HG02852 (cell line): ENCODE data around the gene GRXCR2.
"Not testable (repeated sequence)": the region's sequence is repeated elsewhere in the genome, so short reads cannot be mapped to it uniquely, and the experiment has no call there.

Experiments used
- ATAC-seq: cut with Tn5 transposase; IDR thresholded peaks from one replicate; pipeline ENCODE4 v1.9.1; 2021; ENCODE audit warnings: mild to moderate bottlenecking, moderate library complexity; ENCODE audit not compliant: unreplicated experiment

The GRXCR2 gene, protein sequence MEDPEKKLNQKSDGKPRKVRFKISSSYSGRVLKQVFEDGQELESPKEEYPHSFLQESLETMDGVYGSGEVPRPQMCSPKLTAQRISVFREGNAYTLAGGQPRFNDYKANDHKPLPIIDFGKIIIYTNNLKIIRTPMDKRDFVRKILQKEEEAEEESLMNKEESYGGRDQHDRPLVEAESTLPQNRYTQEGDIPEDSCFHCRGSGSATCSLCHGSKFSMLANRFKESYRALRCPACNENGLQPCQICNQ

DNA sequence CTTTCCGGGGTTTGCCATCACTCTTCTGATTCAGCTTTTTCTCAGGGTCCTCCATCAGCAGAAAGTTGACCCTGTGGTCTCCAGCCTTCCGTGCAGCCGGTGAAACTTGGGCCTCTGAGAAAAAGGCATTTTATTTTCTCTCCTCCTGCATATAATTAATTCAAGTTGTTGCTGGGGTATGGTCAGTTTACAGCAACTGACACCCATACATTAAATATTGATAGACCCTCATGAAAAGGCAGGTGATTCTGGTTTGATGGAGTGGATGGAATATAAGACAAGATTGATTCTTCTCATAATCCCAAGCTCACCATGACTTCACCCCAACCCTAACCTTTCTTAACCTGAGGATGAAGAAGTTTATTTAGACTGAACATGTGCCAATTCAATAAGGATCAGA is at the start of gene GRXCR2:
Gene GRXCR2, minus strand, starts transcription at position 101 of the 400 bp plus-strand sequence. Its CDS starts 46 bp downstream, at position 55.
- ATAC-seq = no peak

DNA sequence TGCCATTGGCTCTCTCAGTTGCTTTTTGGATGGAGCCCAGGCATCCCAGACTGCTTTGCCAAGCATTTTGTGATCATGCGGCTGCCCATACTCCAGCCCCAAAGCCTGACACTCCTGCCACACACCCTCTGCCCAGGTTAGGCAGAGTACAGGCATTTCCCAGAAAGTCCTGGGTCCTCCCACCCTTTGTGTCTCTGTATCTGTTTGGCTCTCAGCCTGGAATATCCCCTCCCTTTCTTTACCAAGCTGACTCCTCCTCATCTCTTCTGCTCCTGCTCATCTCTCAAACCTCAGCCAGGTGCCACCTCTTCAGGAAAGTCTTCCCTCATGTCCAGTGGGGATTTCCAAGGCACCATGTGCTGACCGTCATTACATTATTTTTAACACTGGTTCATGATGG is 49.2 kb upstream of the GRXCR2 start:
- ATAC-seq = no peak

DNA sequence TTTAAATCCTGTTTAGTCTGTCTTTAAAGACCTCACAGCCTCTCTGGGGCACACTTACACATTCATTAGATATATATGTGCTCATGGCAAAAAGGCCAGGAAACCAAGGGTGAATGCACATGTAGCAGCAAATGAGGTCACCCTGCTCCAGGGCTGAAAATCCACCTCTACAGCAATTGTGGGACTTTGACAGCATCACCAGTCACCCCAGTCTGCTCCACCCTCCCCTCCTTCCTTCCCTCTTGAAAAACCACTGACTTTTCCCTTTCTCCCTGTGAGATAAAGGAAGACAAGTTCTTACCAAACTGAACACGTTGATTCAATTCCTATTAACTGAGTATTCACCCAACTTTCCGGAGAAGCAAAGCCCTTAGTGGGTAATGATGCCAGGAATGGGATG is 48.4 kb upstream of the GRXCR2 start:
- ATAC-seq = no peak

DNA sequence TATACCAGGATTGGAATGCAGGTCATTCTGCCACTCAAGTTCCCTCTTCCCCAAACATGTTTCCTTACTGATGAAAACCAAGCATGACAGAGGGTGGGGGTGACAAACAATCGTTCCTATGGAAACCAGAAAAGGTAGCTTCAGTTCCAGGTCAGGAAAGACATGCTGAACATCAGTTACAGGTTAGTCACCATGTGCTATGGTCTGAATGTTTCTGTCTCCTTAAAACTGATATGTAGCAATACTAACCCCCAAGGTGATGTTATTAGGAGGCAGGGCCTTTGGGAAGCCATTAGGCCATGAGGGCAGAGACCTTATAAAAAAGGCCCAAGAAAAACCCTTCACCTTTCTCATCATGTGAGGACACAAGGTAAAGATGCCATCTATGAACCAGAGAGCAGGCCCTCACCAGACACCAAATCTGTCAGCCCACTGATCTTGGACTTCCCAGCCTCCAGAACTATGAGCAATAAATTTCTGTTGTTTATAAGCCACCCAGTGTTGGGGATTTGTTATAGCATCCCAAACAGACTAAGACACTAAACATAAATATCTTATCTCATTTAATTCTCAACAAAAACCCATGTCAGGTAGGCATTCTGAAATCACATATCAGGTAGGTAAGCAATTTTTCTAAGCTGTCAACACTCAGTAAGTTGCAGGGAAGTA is 47.9 kb upstream of the GRXCR2 start:
- ATAC-seq = no peak

DNA sequence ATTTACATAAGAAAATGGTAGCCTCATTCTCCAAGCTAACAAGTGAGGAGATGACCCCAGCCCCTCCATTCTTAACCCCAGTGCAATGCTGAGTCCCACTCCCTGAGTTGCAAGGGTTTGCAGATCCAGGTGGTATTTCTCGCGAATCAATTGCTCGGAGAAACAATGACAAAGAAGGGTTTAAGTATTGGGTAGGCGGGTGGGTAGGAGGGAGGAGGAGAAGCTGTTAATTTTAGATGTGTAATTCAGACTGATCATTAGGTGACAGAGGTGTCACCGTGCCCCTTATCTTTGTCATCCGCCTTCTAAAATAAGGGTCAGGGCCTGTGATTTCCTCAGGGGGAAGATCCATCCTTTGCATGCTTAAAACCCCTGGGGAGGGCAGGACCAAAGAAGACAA is 46.6 kb upstream of the GRXCR2 start:
- no peak for ATAC-seq

DNA sequence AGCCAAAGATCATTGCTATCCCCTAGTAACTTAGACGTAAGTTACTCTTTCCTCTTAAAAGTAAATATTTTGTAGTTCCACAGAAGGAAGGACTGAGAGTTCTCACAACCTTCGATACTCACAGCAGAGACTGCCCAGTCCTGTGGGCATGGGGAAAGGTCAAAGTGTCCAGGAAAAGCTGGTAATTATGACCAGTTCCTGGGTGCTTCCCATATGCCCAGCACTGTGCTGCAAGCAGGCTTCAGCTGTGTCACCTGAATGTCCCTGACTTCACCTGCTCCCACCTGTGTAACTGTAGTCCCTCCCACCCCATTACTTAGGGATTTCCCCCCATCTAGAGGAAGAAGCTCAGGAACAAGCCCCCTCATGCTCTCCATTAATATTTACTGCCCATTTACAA is 45.6 kb upstream of the GRXCR2 start:
- no peak for ATAC-seq

DNA sequence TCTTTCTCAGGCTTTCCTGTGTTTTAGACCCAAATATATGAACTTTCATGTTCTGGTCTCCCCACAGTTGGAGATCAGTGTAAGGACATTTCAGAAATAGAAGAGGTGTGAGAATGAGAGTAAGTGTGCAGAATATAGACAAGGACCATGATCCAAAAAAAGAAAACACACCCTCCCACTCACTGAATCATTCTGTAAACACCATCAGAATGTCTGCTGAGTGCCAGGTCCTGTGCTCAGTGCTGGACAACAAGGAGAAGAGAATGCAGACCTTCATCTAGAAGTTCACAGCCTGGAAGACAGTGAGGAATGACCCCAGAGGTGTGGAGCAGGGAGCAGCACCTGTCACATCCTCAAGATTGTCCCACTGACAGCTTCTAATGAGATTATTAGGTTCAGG is 44.5 kb upstream of the GRXCR2 start:
- ATAC-seq = no peak

DNA sequence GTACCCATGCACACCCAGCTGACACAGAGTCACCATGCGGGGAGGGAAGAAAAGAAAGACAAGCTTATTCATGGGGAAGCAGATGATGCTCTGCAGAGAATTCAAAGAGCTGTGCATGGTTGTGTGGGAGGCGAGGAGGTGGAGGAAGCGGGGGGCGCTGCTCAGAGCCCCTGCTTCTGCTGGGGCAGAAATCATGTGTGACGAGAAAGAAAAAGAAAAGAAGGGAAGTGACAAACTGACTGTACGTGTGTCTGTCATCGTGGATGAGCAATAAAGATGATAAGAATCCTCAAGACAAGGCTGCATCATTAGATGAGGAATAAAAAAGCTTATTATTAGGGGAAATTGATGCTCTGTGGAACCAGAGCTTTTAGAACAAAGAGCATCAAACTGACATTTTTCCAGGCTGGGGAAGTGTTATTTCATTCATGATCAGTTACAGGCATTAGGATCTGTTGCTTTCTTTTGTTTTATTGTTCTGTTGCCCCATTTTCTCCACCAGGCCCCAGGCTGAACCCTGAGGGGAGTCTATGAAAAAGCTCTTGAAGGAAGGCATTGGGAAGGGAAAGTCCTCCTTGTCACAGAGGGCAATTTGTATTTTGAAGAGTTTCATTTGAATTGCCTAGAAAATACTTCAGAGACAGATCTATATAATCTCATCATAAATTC is 43.3 kb upstream of the GRXCR2 start:
- no peak for ATAC-seq

DNA sequence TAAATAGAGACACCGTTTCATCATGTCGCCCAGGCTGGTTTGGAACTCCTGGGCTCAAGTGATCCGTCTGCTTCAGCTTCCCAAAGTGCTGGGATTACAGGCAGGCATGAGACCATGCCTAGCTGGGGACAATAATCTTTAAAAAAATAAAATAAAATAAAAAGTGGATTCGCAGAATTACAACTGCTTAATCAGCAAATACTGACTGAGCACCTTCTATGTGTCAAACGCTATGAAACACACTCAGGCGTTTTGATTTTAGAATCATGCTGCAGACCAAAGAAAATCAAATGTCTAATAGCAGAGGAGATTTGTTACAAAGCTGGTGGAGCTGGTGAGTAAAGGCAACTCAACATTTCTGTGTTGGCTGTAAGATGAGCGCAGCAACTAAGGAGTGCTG is 40.9 kb upstream of the GRXCR2 start:
- ATAC-seq = no peak

DNA sequence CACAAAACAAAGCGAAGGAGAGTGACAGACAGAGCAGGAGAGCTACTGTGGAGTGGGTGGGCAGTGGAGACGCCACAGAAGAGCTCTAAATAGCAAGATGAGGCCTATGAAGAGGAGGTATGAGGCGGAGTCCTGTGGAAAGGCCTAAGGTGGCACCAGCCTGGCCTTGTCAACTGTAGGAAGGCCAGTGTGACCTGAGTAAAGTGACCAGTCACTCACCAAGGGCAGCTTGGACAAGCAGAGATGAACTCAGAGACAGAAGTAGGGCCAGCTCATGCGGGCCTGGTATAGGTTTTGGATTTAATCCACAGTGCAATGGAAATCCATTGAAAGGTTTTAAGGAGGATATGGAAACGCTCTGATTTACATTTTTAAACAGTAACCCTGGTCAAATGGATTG is 39.8 kb upstream of the GRXCR2 start:
- no peak for ATAC-seq

DNA sequence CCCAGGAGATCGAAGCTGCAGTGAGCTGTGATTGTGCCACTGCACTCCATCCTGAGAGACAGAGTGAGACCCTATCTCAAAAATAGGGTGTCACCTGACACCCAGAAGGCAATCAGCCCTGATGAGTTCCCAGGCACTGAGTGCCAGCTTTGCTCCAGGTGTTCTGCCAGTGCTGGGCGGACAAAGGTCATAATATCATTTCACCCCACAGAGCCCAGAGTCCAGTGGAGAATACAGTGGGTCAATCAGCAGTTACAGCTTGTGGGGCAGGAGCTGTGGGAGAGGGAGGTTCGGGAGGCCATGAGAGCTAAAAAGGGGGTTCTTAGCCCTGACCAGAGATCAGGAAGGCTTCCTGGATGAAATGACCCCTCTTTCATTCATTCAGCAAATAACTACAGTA is 39.2 kb upstream of the GRXCR2 start:
- ATAC-seq = no peak

DNA sequence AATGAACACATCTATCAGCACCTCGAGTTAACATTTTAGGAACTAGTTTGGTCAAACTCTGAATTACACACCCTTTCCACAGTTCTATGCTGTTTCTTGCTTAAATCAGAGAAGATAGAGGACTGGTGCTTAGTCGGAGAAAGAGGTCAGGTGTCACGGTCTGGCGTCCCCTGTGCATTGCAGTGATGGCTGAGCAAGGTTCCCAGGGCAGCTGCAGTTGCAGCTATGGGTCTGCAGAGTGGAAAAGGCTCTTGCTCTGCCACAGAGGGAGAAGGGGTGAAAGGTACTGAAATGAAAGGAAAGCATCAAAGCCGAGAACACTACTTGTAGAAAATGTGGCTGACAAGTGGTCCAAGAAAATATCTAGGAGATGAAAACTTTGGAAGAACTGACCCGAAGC is 38.4 kb upstream of the GRXCR2 start:
- no peak for ATAC-seq

DNA sequence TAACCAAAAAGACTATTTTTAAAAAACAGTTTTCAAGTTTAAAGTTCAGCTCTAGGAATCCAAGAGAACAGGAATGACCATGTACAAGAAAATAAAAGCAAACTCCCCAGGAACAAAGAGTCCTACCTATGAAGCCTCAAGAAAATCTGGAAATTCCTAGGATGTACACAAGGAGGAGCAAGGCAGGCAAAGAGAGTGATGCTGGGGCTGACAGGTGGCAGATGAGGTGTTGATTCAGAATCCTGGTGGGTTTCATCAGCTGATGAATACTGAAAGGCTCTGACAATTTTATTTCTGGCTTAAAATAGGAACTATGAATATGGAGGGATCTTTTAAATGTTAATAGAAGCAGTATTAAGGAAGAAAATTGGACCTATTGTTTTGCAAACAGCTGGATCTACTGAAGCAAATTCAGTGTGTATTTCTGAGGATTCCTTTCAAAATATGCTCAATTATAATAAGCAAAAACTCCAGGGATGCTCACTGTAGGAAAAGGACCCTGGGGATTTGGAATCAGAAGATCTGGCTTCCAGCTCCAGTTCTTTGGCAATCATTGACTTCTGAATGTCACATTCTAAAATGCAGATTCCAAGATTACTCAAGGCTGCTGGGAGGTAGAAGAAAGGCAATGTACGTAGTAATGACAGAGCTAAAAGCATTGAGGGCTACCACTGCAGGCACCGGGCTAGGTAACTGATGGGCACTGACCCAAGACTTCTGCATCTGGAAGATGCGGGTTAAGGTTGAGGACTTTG is 35.6 kb upstream of the GRXCR2 start:
- ATAC-seq = no peak

DNA sequence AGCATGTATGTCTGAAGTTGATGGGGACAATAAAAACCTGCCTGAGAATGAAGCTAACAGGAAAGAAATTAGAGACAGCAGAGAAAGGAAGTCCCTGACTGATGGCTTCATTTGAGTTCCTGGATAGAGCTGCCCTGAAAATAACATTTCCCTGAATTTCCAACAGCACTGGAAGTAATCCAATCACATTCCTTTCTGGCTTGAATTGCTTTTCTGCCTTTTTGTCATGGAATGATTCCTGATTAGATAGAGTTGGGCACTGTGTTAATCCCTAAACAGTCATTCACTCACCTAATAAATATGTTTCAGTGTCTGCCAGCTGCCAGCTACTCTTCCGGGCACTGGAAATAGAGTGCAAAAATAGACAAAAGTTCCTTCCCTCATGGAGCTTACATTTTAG is 33.6 kb upstream of the GRXCR2 start:
- no peak for ATAC-seq

DNA sequence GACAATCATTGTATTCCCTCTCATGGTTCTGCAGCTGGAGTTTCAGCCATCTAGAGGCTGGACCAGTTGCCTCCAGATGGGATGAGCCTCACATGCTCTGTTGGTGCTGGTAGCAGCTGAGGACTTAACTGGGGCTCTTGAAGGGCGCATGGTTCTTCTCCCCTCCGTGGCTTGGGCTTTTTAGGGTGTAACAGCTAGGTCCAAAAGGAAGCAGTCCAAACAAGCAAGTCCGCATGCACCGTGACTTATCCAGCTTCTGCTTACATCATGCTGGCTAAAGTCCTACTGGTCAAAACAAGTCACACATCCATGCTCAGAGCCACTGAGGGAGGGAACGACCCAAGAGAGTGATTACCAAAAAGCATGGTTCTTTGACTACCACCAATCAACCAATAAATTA is 31.9 kb upstream of the GRXCR2 start:
- no peak for ATAC-seq

DNA sequence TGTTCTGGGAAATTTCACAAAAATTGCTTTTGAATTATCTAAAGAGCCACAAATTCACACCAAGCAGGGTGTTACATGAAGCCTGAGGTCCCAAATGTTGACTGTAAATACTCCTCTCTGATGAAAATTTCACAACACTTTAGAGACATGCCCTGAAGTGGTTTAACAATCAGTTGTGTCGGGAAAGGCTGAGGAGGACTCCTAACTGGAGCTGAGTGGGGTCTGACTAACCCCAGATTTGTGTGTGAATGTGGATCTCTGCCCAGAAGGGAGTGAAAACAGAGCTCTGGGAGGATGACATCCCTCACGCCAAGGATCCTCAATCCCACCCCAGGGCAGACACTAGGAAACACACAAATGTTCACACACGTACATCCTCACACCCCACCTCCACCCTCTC is 31.1 kb upstream of the GRXCR2 start:
- ATAC-seq = no peak

DNA sequence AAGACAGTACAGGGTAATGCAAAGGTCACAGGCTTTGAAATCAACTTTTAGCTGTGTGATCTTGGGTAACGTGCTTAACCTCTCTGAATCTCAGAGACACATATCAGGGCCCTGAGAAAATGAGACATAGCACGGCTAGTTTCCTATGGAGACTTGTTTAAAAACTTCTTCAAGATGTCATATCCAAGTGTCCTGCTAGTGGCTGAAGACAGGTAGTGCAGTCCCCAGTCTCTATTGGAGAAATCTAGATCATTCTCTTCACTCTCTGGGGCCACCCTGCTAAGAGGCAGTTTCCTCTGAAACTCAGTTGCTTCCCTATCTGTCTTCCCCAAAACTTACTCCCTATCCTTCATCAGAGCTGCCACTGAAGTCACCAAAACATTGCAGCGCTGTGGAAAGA is 30.3 kb upstream of the GRXCR2 start:
- ATAC-seq = no peak

DNA sequence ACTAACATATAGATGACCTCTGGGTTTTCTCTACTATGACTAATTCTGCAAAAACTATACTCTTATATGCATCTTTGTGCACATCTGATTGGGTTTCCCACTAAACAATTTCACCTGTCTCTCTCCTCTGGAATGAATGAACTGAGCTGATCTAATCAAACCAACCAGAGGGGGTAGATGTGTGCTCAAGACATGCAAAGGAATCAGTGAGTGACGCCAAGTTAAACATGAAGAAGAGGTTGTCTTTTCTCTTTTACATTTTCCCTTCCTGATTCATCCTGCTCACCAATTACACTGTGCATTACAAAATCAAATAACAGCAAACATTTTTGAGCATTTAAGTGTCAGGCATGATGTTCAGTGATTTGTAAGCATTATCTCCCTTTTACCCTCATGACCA is 29.6 kb upstream of the GRXCR2 start:
- no peak for ATAC-seq

DNA sequence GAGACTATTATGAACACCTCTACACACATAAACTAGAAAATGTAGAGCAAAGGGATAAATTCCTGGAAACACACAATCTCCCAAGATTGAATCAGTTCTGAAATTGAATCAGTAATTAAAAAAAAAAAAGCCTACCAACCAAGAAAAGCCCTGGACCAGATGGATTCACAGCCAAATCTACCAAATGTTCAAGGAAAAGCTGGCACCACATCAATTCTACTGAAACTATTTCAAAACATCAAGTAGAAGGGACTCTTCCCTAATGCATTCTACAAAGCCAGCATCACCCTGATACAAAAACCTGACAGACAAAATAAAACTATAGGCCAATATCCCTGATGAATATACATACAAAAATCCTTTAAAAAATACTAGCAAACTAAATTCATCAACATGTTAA is 25.4 kb upstream of the GRXCR2 start:
- no peak for ATAC-seq

DNA sequence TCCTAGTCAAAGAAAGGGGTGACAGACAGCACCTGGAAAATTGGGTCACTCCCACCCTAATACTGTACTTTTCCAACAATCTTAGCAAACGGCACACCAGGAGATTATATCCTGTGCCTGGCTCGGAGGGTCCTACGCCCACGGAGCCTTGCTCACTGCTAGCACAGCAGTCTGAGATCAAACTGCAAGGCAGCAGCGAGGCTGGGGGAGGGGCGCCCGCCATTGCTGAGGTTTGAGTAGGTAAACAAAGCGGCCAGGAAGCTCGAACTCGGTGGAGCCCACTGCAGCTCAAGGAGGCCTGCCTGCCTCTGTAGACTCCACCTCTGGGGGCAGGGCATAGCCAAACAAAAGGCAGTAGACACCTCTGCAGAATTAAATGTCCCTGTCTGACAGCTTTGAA is 18.6 kb upstream of the GRXCR2 start:
- ATAC-seq = not testable (repeated sequence)

DNA sequence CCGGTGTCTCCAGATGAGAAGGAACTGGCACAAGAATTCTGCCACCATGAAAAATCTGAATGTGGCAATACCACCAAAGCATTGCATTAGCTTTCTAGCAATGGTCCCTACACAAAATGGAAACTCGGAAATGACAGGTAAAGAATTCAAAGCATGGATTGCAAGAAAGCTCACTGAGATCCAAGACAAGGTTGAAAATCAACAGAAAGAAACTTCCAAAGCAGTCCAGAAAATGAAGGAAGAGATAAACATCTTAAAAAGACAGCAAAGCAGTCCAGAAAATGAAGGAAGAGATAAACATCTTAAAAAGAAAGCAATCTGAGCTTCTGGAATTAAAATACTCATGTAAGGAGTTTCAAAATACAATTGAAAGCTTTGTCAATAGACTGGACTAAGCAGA is 16.8 kb upstream of the GRXCR2 start:
- no peak for ATAC-seq
